ENCODE results near the gene CCN5.

CCN5 gene

DNA sequence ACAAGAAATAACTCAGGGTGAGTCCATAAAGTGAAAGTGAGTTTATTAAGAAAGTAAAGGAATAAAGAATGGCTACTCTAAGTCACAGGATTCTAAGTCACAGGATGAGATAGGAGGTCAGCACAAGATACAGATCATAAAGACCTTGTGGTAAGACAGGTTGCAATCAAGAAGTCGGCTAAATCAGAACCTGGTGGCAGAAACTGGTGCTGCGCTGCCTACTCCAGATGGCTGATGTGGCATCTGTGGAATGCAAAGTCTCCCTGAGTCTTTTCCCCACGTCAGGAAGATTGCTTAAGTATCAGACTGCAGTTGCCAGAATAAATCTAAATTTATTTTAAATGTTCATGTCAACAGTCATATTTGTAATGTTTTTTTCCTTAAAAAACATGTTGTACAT is 19.8 kb downstream of the CCN5 start:
- no peak overlapping the region for H3K27ac ChIP-seq
- TF ChIP-seq, protein P1, sequence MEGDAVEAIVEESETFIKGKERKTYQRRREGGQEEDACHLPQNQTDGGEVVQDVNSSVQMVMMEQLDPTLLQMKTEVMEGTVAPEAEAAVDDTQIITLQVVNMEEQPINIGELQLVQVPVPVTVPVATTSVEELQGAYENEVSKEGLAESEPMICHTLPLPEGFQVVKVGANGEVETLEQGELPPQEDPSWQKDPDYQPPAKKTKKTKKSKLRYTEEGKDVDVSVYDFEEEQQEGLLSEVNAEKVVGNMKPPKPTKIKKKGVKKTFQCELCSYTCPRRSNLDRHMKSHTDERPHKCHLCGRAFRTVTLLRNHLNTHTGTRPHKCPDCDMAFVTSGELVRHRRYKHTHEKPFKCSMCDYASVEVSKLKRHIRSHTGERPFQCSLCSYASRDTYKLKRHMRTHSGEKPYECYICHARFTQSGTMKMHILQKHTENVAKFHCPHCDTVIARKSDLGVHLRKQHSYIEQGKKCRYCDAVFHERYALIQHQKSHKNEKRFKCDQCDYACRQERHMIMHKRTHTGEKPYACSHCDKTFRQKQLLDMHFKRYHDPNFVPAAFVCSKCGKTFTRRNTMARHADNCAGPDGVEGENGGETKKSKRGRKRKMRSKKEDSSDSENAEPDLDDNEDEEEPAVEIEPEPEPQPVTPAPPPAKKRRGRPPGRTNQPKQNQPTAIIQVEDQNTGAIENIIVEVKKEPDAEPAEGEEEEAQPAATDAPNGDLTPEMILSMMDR (conservative IDR thresholded peaks at IDR 0.05) = peak; percentile 49; the same call in 1 of the 2 replicates

DNA sequence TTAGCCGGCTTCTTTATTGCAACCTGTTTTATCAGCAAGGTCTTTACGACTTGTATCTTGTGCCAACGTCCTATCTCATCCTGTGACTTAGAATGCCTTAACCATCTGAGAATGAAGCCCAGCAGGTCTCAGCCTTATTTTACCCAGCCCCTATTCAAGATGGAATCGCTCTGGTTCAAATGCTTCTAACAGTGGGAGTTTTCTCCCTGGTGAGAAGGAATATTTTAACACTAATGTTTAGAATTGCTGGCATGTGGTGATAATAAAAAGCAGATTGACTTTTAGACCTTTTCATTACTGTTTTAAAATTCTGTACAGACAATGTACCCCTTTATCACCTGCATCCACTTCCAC is 20.6 kb downstream of the CCN5 start:
- TF ChIP-seq, protein P1 (conservative IDR thresholded peaks at IDR 0.05) = no peak
- no peak overlapping the region for H3K27ac ChIP-seq

DNA sequence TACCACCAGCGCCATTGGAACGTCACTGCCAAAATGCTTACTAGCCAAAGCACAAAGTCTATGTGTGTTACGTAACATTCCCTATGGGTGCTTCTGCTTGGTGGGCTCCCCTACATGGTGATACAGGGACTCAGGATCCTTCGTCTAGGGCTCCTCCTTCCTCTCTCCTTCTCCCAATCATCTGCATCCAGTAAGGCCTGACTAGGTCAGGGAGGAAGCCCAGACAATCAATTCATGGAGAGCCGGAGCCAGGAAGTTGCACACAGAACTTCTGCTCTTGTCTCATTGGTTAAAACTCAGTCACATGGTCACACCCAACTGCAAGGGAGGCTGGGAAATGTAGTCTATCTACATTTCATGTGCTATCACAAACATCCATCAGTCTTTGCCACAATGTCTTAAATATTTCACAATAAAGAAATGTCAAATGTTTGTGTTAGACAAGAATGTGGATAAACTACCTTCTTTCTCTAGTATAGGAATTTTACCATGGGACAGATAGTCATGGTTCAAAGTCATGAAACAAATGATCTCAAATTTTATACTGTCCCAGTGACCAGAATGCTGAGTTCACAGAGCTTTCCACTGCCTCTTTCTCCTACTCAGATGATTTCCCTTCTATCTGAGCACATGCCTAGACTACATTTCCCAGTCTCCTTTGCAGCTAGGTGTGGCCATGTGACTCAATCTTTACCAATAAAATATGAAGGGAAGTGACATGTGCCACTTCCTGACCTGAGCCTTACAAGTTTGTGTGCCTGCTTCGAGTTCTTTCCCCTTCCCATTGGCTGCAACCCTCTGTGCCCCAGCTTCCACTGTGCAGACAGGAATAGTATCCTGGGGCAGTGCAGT is 21.2 kb downstream of the CCN5 start:
- TF ChIP-seq, protein P1 (conservative IDR thresholded peaks at IDR 0.05) = no peak
- H3K27ac ChIP-seq = no peak overlapping the region

DNA sequence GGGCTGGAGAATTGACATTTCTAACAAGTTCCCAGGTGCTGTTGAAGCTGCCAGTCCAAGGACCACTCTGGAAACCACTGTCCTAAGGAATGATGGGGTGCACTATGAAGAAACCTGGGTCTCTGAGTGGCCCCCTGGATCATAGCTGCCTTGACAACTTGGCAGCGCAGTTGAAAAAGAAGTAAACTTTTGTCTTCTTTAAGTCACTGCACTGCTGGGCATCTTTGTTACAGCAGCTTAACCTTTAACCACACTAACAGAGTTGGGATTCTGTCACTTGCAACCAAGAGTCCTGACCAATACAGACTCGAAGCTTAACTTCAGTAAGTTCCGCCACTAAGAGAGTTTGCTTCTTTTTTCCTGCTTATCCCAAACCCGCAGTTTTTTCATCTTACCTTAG is 21.9 kb downstream of the CCN5 start:
- no peak overlapping the region for H3K27ac ChIP-seq
- TF ChIP-seq, protein P1 (conservative IDR thresholded peaks at IDR 0.05) = no peak

DNA sequence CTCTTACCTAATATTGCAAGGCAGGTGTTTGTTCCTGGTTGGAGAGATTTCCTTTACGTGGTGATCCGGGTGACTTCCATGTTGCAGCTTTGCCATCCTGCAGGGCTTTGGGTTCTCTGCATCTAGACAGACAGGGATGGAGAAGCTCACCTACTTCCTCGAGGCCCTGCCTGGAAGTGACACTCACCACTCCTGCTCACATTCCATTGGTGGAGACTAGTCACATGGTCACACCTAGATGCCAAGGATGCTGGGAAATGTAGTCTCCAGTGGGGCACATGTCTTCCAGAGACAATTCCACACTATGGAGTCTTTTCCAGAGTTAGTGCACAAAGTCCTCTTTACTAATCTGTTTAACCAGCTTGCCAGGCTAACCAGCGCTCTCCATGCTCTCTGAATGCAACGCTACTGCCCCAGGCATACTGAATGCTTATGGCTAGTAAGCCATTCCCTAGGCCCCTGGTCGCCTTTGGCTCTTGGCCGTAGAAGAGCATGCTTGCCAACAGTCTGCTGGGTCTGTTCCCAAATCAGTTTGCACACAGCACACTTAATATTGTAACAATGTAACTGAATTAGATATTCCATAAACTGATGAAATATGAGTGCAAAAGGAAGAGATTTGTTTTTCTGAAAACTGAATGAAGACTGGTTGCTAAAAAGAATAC is 23.8 kb downstream of the CCN5 start:
- no peak overlapping the region for H3K27ac ChIP-seq
- TF ChIP-seq, protein P1 (conservative IDR thresholded peaks at IDR 0.05) = no peak

DNA sequence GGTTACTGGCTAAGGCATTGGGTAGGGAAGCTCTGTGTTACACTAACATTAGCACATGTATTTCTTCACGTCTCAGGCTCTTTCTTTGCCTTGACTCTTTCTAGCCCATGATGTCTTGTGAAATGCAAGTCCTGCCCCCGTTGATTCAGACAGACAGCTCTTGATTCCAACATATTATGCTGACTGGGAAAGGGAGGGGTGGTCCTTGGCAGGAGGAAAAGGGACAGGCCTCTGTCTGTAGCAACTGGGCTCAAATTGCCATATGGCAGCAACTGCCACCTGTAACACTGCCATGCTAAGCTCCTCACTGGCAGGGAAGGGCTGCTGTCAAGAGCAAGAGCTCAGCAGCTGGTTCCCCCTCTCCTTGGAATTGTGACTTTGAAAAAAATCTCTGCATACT is 24.8 kb downstream of the CCN5 start:
- TF ChIP-seq, protein P1 (conservative IDR thresholded peaks at IDR 0.05) = no peak
- no peak overlapping the region for H3K27ac ChIP-seq

DNA sequence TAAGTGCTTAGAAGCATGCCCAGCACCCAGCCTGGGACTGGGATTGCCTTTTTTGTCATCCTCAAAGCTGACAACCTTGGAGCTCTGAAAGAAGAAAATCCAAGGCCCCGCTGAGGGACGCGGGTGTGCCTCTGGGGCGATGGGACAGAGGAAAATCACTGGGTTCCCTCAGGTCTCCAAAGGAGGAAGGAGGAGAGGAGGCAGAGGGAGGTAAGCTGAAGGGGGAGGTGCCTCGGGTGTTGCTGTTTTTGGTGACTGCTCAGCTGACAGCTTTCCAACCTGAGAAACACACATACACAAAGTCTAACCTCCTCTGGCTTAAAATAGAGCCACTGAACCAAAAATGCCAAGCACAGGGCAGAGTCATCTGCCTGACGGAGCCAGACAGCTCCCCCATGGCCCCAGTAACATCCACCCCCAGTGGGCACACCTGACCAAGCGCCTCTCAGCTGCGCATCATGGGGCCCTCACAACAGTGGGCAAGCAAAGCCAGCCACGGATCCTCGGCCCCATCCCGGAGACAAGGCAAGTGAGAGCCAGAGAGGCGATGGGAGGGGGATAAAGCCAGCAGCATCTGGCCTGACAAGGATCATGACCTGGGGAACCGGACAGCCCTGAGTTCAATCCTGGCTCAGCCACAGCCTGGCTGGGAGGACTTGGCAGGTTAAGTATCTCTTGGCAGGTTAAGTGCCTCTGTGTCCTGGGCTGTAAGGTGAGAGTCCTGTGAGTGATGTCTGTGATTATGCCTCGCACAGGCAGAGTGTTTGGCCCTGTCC is 27.3 kb downstream of the CCN5 start:
- no peak overlapping the region for H3K27ac ChIP-seq
- TF ChIP-seq, protein P1 (conservative IDR thresholded peaks at IDR 0.05) = no peak

Measured in VCaP (cell line).